Subcutaneous adipose tissue (tissue), 4 donors: ENCODE data around the gene TERC. TPM values are rescaled to one million over a fixed set of nuclear protein-coding genes. Genes with fewer than 3 reads are reported as not detected.

ENCODE experiments used
- total RNA-seq, 4 donors: library from RNA; depleted of rRNA; stranded (reverse); fragments of >200 nt; gene quantifications; one replicate each; pipeline ENCODE4 v1.1.0, GENCODE V29; 2016
- TF ChIP-seq, protein P1 (sequence below): fragments of 450-650 bp; IDR thresholded peaks from one replicate; pipeline ENCODE4 v1.5.1; 2016; ENCODE audit warnings: low read depth, mild to moderate bottlenecking, control low read depth, antibody characterized with exemption, moderate library complexity

TERC gene
- total RNA-seq, 4 donors from 2014 or later: 21.2 to 271 (median 165) TPM

DNA sequence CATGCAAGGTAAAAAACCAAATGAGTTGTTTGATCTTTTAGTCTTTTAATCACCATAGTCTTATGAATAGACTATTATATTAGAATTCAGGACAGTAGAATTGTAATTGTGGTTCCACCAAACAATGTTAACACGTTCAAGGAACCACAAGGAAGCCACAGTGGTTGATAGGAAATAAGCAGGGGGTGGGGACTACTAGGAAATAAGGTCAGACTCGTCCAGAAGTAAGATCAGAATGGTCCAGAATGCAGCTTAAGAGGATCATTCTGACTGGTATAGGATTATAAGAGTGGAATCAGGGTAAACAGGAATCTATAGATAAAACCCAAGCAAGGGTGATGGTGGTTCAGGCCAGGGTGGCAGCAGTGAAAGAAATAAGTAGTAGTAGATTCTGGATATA is 15.9 kb upstream of the TERC start:
- TF ChIP-seq, protein P1, sequence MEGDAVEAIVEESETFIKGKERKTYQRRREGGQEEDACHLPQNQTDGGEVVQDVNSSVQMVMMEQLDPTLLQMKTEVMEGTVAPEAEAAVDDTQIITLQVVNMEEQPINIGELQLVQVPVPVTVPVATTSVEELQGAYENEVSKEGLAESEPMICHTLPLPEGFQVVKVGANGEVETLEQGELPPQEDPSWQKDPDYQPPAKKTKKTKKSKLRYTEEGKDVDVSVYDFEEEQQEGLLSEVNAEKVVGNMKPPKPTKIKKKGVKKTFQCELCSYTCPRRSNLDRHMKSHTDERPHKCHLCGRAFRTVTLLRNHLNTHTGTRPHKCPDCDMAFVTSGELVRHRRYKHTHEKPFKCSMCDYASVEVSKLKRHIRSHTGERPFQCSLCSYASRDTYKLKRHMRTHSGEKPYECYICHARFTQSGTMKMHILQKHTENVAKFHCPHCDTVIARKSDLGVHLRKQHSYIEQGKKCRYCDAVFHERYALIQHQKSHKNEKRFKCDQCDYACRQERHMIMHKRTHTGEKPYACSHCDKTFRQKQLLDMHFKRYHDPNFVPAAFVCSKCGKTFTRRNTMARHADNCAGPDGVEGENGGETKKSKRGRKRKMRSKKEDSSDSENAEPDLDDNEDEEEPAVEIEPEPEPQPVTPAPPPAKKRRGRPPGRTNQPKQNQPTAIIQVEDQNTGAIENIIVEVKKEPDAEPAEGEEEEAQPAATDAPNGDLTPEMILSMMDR: no peak

DNA sequence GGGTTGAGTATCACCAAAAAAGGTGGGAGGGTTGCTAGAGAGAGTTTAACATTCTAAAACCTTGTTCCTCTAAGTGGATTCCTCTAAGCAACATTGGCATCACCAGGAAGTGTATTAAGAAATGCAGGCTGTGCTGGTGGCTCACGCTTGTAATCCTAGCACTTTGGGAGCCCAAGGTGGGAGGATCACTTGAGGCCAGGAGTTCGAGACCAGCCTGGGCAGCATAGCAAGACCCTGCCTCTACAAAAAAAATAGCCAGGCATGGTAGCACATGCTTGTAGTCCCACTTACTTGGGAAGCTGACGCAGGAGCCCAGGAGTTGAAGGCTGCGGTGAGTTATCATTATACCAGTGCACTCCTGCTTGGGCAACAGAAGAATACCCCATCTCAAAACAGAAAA is 13.0 kb upstream of the TERC start:
- TF ChIP-seq, protein P1: no peak

DNA sequence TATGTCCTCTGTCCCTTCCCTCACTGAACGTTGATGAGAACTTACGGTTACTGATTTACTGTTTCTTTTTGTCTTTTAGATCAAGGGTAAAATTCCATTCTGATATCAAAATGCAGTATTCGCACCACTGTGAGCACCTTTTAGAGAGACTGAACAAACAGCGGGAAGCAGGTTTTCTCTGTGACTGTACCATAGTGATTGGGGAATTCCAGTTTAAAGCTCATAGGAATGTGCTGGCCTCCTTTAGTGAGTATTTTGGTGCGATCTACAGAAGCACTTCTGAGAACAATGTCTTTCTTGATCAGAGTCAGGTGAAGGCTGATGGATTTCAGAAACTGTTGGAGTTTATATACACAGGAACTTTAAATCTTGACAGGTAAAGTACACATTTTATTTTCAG is 9.3 kb upstream of the TERC start:
- TF ChIP-seq, protein P1: no peak

DNA sequence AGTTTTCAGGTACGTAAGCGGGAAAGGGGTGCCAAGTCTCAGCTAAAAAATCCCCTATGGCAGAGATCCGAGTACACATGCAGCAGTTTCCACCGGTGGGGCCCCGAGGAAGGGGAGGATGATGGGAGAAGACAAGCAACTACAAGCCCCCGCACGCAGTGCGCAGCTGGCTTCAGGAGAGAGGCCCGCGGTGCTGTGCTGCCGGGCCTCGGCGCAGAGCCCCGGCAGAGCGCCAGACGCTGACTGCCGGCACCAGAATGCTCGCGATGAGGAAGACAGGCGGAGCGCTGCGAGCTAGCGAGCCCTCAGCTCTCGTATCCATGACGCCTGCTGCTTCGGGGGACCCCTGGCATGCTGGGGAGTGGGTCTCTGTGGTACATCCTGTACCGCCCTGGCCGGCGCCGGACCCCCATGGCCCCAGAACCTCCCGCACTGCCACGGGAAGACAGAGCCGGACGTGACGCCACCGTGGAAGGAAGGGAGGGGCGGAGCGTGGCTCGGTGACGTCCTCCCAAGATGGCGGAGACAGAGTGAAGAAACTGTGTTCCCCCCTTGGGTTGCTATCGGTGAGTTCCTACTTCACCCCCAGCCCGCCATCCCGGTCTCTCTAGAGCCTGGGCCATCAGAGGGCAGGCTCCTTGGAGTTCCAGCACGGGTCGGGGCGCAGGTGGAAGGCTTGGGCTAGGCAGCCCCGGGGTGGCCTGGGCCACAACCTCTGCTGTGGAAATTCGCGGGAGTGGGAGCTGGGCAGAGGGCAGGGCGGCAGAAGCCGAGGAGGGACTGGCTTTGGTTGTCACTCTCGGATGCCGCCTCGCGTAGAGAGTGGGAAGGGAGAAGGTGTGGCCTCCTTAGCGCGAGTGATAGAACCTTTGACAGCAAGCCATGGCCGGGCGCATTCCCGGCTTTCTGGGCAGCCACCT is 8.3 kb upstream of the TERC start, which contains the start of gene MYNN:
MYNN (plus strand) TSS at position 500 of the 920 bp plus-strand sequence. CDS start 900 bp downstream, outside the sequence.
- TF ChIP-seq, protein P1: no peak

DNA sequence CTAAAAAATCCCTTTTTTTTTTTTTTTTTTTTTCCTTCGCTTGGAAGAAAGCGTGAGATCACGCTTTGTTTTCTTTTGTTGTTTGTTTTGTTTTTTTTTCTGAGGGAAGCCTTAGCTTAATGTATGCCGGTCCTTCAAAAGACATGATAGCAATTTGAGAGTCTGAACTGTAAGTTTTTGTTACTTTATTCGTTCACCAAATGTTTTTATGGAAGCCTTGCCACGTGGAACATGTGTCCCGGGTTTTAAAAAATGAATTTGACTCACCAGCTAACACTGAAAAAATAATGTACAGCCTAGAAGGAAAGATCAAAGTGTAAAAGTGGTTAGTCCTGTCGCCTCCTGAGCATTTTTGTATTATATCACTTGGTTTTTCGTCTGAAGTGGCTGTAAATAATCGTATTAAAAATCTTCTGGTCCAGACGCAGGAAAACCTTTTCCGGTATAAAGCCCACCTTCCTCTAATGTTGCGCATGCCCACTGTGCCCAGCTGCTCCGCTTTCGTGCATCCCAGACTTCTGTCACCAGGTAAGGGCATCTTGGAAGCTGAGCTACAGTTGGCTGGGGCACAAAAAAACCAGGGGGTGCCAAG is 7.5 kb upstream of the TERC start:
- TF ChIP-seq, protein P1: no peak

DNA sequence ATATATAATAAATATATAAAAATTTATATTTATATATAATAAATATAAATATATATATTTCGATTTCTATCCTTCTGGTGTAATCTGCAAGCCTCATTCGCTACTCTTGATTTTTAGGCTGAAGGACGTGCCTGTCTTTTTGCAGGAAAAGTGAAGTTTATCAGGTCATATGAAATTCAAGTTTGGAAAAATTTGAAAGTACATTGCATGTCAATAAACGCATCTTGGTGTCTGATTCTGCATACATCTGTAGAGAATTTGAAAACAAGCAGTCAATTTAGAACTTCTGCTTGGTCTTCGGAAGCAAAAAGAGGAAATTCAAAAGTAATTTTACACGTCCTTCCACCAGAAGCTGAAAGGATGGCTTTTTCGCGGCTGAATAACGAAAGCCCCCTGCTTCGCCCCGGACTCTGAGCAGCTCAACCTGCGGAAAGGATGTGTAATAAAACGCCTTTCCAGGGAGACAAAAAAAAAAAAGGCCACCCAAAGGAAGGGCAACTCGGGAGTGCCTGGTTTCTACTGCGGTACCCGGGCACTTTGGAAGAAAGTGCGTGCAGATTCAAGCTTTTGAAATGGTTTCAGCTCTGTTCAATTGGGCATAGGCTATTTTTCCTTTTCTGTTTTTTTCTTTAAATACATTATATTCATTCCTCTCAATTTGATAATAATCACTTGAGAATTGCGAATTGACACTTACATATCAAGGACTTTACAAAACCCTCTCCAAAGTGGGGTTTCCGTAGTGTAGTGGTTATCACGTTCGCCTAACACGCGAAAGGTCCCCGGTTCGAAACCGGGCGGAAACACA is 6.8 kb upstream of the TERC start:
- TF ChIP-seq, protein P1: no peak
